Pancreas (tissue), 10 donors: Measurements from ENCODE around the gene PRKCB. TPM values are rescaled to one million over a fixed set of nuclear protein-coding genes. Genes with fewer than 3 reads are reported as not detected.

ENCODE experiments used
- ATAC-seq, 4 donors: fragments of 200-7000 bp; cut with Tn5 transposase; one replicate each; pipeline versions ENCODE4 v1.8.0 to v1.9.1; 2020; ENCODE audit warnings: mild to moderate bottlenecking in 4 of 4, moderate library complexity in 4 of 4
- DNase-seq, 6 donors: peaks; one replicate each; pipeline ENCODE4 v3.0.0-alpha.2; 2020
- FAIRE-seq: peaks from 2 replicates; lab custom pipeline; 2012; peaks lifted over from hg19 to GRCh38; lab: Jason Lieb, UNC
- H3K27ac ChIP-seq, 4 donors: fragments of 200-600 bp; sonication (generic); 1 replicate in 3 of 4; 2 replicates in 1 of 4; pipeline versions ENCODE4 v1.5.0 to v1.8.0; 2020
- H3K27me3 ChIP-seq, 4 donors: fragments of 200-600 bp; one replicate each; pipeline ENCODE4 v1.8.0; 2021
- H3K36me3 ChIP-seq, 3 donors: fragments of 200-600 bp; sonication (generic) in 1 of 3; one replicate each; pipeline versions ENCODE4 v1.5.0 to v1.8.0; 2020 to 2021
- H3K4me1 ChIP-seq, 3 donors: fragments of 200-600 bp; one replicate each; pipeline ENCODE4 v1.8.0; 2021
- H3K4me3 ChIP-seq, 4 donors: fragments of 200-600 bp; sonication (generic) in 2 of 4; one replicate each; pipeline versions ENCODE4 v1.5.0 to v1.8.0; 2020 to 2021
- H3K9me3 ChIP-seq, 4 donors: fragments of 200-600 bp; one replicate each; pipeline ENCODE4 v1.8.0; 2021
- WGBS, 2 donors: extraction: QIAGEN DNeasy Blood & Tissue Kit; methylation state at CpG; one replicate each; pipeline ENCODE4 v1.1.7; 2013; 5-methylcytosine and 5-hydroxymethylcytosine counted together
- intact Hi-C, 3 donors: fragments of 100-400 bp; cut with DNase I; formaldehyde crosslinking; loops; one replicate each; pipeline versions ENCODE4 v1.11.1 to v1.14.2; 2022
- polyA plus RNA-seq, 2 donors: library from polyadenylated mRNA; stranded (reverse); fragments of 200-250 nt; gene quantifications; one replicate each; pipeline ENCODE4 v1.2.3, GENCODE V29; 2013
- total RNA-seq, 6 donors: library from RNA; stranded (reverse); fragmentation: NEBNext Ultra II Directional in 4 of 6; extraction: Animal tissue kit (Norgen Biotek cat#: 25700) in 4 of 6; gene quantifications; one replicate each; pipeline versions ENCODE4 v1.2.1 to v1.2.4, GENCODE V29; 2021 to 2023
- TF ChIP-seq, protein P1 (sequence below), 4 donors: fragments of 200-600 bp; sonication (generic) in 3 of 4; IDR thresholded peaks; one replicate each; pipeline versions ENCODE4 v1.5.0 to v1.8.0; 2021; ENCODE audit warnings: antibody characterized with exemption in 4 of 4
- donor health status: healthy with polysubstance abuse.
- donor health status: DM: no; HTN: no; CAD: no; lungs with moderate emphysema.
- donor health status: DM: no; HTN: no; CAD: no.
- donor health status: control.
- donor health status: control.
- donor health status: Bipolar disorder and iron deficiency.
- donor health status: DM: yes; HTN: yes; CAD: no.
- donor health status: DM: no; HTN: no; CAD: no.
- donor health status: DM: no; HTN: no; CAD: no.
- donor health status: DM: yes; HTN: yes; CAD: no.

PRKCB gene
- total and polyA plus RNA-seq, 8 donors: 0.19 to 4.3 (median 0.61) TPM

- Histone ChIP-seq H3K4me3 (no peak overlapping the region), H3K9me3 (no peaks in the 10 kb centered on the region), H3K27me3 (no peaks in the 10 kb centered on the region), H3K27ac (no peak overlapping the region), H3K4me1 (no peaks in the 10 kb centered on the region), H3K36me3 (no peaks in the 10 kb centered on the region)
- no peak for ATAC-seq
- 56 to 59% methylated on average over 9 of the region's 9 CpGs for WGBS, 2 donors
- intact Hi-C loops: no loop called here
- DNase-seq: no peak
- TF ChIP-seq, protein P1, sequence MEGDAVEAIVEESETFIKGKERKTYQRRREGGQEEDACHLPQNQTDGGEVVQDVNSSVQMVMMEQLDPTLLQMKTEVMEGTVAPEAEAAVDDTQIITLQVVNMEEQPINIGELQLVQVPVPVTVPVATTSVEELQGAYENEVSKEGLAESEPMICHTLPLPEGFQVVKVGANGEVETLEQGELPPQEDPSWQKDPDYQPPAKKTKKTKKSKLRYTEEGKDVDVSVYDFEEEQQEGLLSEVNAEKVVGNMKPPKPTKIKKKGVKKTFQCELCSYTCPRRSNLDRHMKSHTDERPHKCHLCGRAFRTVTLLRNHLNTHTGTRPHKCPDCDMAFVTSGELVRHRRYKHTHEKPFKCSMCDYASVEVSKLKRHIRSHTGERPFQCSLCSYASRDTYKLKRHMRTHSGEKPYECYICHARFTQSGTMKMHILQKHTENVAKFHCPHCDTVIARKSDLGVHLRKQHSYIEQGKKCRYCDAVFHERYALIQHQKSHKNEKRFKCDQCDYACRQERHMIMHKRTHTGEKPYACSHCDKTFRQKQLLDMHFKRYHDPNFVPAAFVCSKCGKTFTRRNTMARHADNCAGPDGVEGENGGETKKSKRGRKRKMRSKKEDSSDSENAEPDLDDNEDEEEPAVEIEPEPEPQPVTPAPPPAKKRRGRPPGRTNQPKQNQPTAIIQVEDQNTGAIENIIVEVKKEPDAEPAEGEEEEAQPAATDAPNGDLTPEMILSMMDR (IDR thresholded peaks at IDR 0.05): no peak
- no peak for FAIRE-seq
These were observed 352.3 kb downstream of the PRKCB start for GRCh38 chr16:24188021-24188542.

DNA sequence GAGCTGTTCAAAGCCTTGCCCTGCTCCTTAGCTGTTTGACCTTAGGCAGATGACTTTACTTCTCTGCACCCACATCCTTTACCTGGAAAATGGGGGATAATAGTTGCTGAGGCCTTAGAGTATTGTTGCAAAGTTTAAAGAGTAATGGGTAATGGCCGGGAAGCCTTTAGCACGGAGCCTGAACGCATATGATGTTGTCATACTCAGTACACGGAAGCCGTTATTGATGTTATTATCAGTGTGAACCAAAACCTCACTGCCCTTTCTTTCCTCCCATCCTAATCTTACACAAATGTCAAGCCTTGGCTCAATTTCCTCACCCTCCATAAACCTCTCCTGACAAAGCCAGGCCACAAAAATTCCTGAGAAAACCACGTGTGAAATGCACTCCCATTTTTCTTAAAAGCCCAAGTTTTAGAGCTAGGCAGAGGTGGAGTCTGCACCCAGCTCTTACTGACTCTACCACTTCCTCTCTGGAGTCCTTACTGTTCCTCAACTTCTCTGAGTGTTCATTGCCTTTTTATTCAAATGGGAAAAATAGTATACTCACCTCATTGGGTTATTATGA, 353.1 kb downstream of the PRKCB start:
- Histone ChIP-seq H3K27ac (no peak overlapping the region), H3K9me3 (no peaks in the 10 kb centered on the region), H3K27me3 (no peaks in the 10 kb centered on the region), H3K36me3 (no peaks in the 10 kb centered on the region), H3K4me1 (no peaks in the 10 kb centered on the region), H3K4me3 (no peak overlapping the region)
- no peak for ATAC-seq
- no peak for FAIRE-seq
- no peak for DNase-seq
- intact Hi-C loops: no loop called here
- TF ChIP-seq, protein P1 (IDR thresholded peaks at IDR 0.05): no peak
- WGBS, 2 donors: 43 to 59% methylated on average over 6 of the region's 6 CpGs

DNA sequence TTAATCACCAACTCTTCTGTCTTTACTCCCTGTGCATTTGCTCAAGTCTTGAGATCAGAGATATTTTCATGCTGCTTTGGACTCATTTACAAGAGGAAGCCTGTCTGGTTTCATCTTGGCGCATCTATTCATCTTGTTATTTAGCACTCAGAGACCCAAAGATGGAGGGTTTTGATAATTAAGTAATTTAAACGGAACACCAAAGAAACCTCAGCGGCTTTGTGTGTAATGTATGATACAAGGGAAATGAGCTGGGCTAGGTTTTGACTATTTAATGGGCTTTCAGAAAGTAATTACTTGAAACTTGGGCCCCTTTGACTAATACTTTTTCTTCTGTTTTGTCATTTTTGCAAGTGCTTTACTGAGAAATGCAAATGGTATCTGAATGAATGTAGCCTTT, 354.2 kb downstream of the PRKCB start:
- H3K4me1 ChIP-seq: no peaks in the 10 kb centered on the region
- H3K27ac ChIP-seq: no peak overlapping the region
- H3K27me3 ChIP-seq: no peaks in the 10 kb centered on the region
- ATAC-seq (no peak), DNase-seq (no peak), FAIRE-seq (no peak)
- no peak overlapping the region for H3K4me3 ChIP-seq
- H3K9me3 ChIP-seq: no peaks in the 10 kb centered on the region
- H3K36me3 ChIP-seq: no peaks in the 10 kb centered on the region
- TF ChIP-seq, protein P1 (IDR thresholded peaks at IDR 0.05): no peak
- 66 to 72% methylated on average over 3 of the region's 3 CpGs for WGBS, 2 donors
- intact Hi-C loops: no loop called here

GRCh38 chr16:24191876-24192402, 356.2 kb downstream of the PRKCB start:
- ATAC-seq (no peak), DNase-seq (no peak), FAIRE-seq (no peak)
- H3K27me3 ChIP-seq: no peaks in the 10 kb centered on the region
- no peak overlapping the region for H3K4me3 ChIP-seq
- no peaks in the 10 kb centered on the region for H3K36me3 ChIP-seq
- H3K4me1 ChIP-seq: no peaks in the 10 kb centered on the region
- intact Hi-C loops: no loop called here
- no peak overlapping the region for H3K27ac ChIP-seq
- WGBS, 2 donors: 43 to 49% methylated on average over 7 of the region's 7 CpGs
- TF ChIP-seq, protein P1 (IDR thresholded peaks at IDR 0.05): no peak
- H3K9me3 ChIP-seq: no peaks in the 10 kb centered on the region

DNA sequence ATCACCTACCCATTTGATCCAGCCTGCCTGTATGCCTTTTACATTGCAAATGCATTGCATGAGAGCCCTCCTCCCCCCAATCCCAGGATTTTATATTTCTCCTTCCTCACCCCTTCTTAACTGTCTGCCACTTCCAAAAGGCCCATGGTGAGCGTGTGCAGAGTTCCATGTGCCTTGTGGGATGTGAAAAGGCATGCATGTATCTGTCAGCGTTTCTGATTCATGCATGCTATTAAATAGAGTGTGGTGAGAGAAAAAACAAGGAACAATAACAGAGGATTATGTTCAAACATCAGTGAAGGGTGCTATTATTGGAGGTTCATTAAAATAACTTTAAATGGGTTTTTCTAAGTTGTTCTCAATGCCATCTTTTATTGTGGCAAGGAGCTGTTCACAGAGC, 359.4 kb downstream of the PRKCB start:
- no peak for DNase-seq
- Histone ChIP-seq H3K4me3 (no peak overlapping the region), H3K36me3 (no peaks in the 10 kb centered on the region), H3K27me3 (no peaks in the 10 kb centered on the region), H3K4me1 (no peaks in the 10 kb centered on the region), H3K9me3 (no peaks in the 10 kb centered on the region), H3K27ac (no peak overlapping the region)
- TF ChIP-seq, protein P1 (IDR thresholded peaks at IDR 0.05): no peak
- intact Hi-C loops: no loop called here
- WGBS, 2 donors: 32 to 45% methylated on average over 2 of the region's 2 CpGs
- no peak for FAIRE-seq
- no peak for ATAC-seq
